ENCODE data around the gene HMGCR.

The HMGCR gene

GRCh38 chr5:75374394-75374814 is 37.4 kb downstream of the HMGCR start:
- H3K36me3 ChIP-seq (ENCODE audit: control insufficient read depth in 1 of 2, insufficient read depth in 2 of 2, low read depth in 1 of 2, low read length in 2 of 2): peaks cover 16 to 80% of the 10 kb centered on the region in 2 experiments
- no peak overlapping the region for H2AK5ac ChIP-seq (ENCODE audit: low read length, severe bottlenecking)
- no peak overlapping the region for H2BK12ac ChIP-seq (ENCODE audit: low read length in 2 of 2)
- H3K14ac ChIP-seq (ENCODE audit: low read length in 2 of 2): no peak overlapping the region
- no peak overlapping the region for H2AFZ ChIP-seq (ENCODE audit: low read depth, low read length)
- no peaks in the 10 kb centered on the region for H3K27me3 ChIP-seq (ENCODE audit: control insufficient read depth in 1 of 2, insufficient read depth in 1 of 2, low read length in 2 of 2)
- no peak overlapping the region for H2BK15ac ChIP-seq (ENCODE audit: low read depth, poor library complexity, severe bottlenecking)
- 96% methylated on average over 11 of the region's 12 CpGs for WGBS
- H3K4ac ChIP-seq (ENCODE audit: low read depth in 1 of 2, low read length in 2 of 2): no peak overlapping the region
- H3K4me2 ChIP-seq (ENCODE audit: low read length, poor library complexity, severe bottlenecking): no peak overlapping the region
- H3K9me3 ChIP-seq (ENCODE audit: control insufficient read depth, low read length): no peaks in the 10 kb centered on the region
- H4K91ac ChIP-seq (ENCODE audit: low read length): no peak overlapping the region
- H3K27ac ChIP-seq (ENCODE audit: low read length, poor library complexity, severe bottlenecking): no peak overlapping the region
- no peak overlapping the region for H2BK120ac ChIP-seq (ENCODE audit: low read depth, low read length)
- peaks cover 1% of the 10 kb centered on the region for H3K79me1 ChIP-seq (replicated peaks; ENCODE audit: low read length, poor library complexity, severe bottlenecking)
- no peak overlapping the region for H3K4me3 ChIP-seq (ENCODE audit: insufficient read depth in 1 of 2, low read depth in 1 of 2, low read length in 2 of 2)
- H3K23ac ChIP-seq (ENCODE audit: low read length in 2 of 2): no peak overlapping the region
- H2BK5ac ChIP-seq (ENCODE audit: low read depth, low read length, poor library complexity, severe bottlenecking): no peak overlapping the region
- no peak overlapping the region for H3K18ac ChIP-seq (ENCODE audit: low read depth in 1 of 2, low read length in 2 of 2)
- H4K8ac ChIP-seq (ENCODE audit: low read length): no peak overlapping the region
- no peak overlapping the region for H3K9ac ChIP-seq (ENCODE audit: low read length)
- DNase-seq: no peak
- H3K4me1 ChIP-seq (ENCODE audit: control insufficient read depth, insufficient read depth, low read depth, low read length): no peaks in the 10 kb centered on the region

GRCh38 chr5:75375414-75375813 is 38.4 kb downstream of the HMGCR start:
- Histone ChIP-seq H3K4me2 (ENCODE audit: low read length, poor library complexity, severe bottlenecking) (no peak overlapping the region), H4K91ac (ENCODE audit: low read length) (no peak overlapping the region), H3K4ac (ENCODE audit: low read depth in 1 of 2, low read length in 2 of 2) (no peak overlapping the region), H3K27ac (ENCODE audit: low read length, poor library complexity, severe bottlenecking) (no peak overlapping the region), H3K23ac (ENCODE audit: low read length in 2 of 2) (no peak overlapping the region), H3K79me1 (replicated peaks; ENCODE audit: low read length, poor library complexity, severe bottlenecking) (peaks cover 1% of the 10 kb centered on the region), H3K4me3 (ENCODE audit: insufficient read depth in 1 of 2, low read depth in 1 of 2, low read length in 2 of 2) (no peak overlapping the region), H3K18ac (ENCODE audit: low read depth in 1 of 2, low read length in 2 of 2) (no peak overlapping the region), H3K36me3 (ENCODE audit: control insufficient read depth in 1 of 2, insufficient read depth in 2 of 2, low read depth in 1 of 2, low read length in 2 of 2) (peaks cover 19 to 87% of the 10 kb centered on the region in 2 experiments), H4K8ac (ENCODE audit: low read length) (no peak overlapping the region), H2BK120ac (ENCODE audit: low read depth, low read length) (no peak overlapping the region), H3K9me3 (ENCODE audit: control insufficient read depth, low read length) (no peaks in the 10 kb centered on the region), H3K9ac (ENCODE audit: low read length) (no peak overlapping the region), H2BK12ac (ENCODE audit: low read length in 2 of 2) (no peak overlapping the region), H3K27me3 (ENCODE audit: control insufficient read depth in 1 of 2, insufficient read depth in 1 of 2, low read length in 2 of 2) (no peaks in the 10 kb centered on the region), H3K4me1 (ENCODE audit: control insufficient read depth, insufficient read depth, low read depth, low read length) (no peaks in the 10 kb centered on the region), H2AK5ac (ENCODE audit: low read length, severe bottlenecking) (no peak overlapping the region), H2AFZ (ENCODE audit: low read depth, low read length) (no peak overlapping the region), H3K14ac (ENCODE audit: low read length in 2 of 2) (no peak overlapping the region), H2BK5ac (ENCODE audit: low read depth, low read length, poor library complexity, severe bottlenecking) (no peak overlapping the region), H2BK15ac (ENCODE audit: low read depth, poor library complexity, severe bottlenecking) (no peak overlapping the region)
- no CpG with 5 or more reads among the region's 4 CpGs for WGBS
- DNase-seq: no peak

- Histone ChIP-seq H3K14ac (ENCODE audit: low read length in 2 of 2) (no peak overlapping the region), H2BK5ac (ENCODE audit: low read depth, low read length, poor library complexity, severe bottlenecking) (no peak overlapping the region)
- no CpG with 5 or more reads among the region's 1 CpG for WGBS
Measured at GRCh38 chr5:75380099-75380498, 43.1 kb downstream of the HMGCR start.

GRCh38 chr5:75381456-75381855 is 44.4 kb downstream of the HMGCR start:
- H3K36me3 ChIP-seq (ENCODE audit: control insufficient read depth in 1 of 2, insufficient read depth in 2 of 2, low read depth in 1 of 2, low read length in 2 of 2): peaks cover 15 to 94% of the 10 kb centered on the region in 2 experiments
- no peak overlapping the region for H2AK5ac ChIP-seq (ENCODE audit: low read length, severe bottlenecking)
- H3K4ac ChIP-seq (ENCODE audit: low read depth in 1 of 2, low read length in 2 of 2): no peak overlapping the region
- no peak overlapping the region for H3K4me2 ChIP-seq (ENCODE audit: low read length, poor library complexity, severe bottlenecking)
- no peak overlapping the region for H4K8ac ChIP-seq (ENCODE audit: low read length)
- no peak overlapping the region for H3K23ac ChIP-seq (ENCODE audit: low read length in 2 of 2)
- no peak overlapping the region for H3K4me3 ChIP-seq (ENCODE audit: insufficient read depth in 1 of 2, low read depth in 1 of 2, low read length in 2 of 2)
- no peak overlapping the region for H3K18ac ChIP-seq (ENCODE audit: low read depth in 1 of 2, low read length in 2 of 2)
- no peaks in the 10 kb centered on the region for H3K27me3 ChIP-seq (ENCODE audit: control insufficient read depth in 1 of 2, insufficient read depth in 1 of 2, low read length in 2 of 2)
- no peak overlapping the region for H2BK15ac ChIP-seq (ENCODE audit: low read depth, poor library complexity, severe bottlenecking)
- no peak overlapping the region for H2AFZ ChIP-seq (ENCODE audit: low read depth, low read length)
- no peak overlapping the region for H3K27ac ChIP-seq (ENCODE audit: low read length, poor library complexity, severe bottlenecking)
- 100% methylated on average over 2 of the region's 4 CpGs for WGBS
- H3K14ac ChIP-seq (ENCODE audit: low read length in 2 of 2): no peak overlapping the region
- H2BK120ac ChIP-seq (ENCODE audit: low read depth, low read length): no peak overlapping the region
- peaks cover 2% of the 10 kb centered on the region for H3K79me1 ChIP-seq (replicated peaks; ENCODE audit: low read length, poor library complexity, severe bottlenecking)
- H3K4me1 ChIP-seq (ENCODE audit: control insufficient read depth, insufficient read depth, low read depth, low read length): no peaks in the 10 kb centered on the region
- no peak overlapping the region for H2BK5ac ChIP-seq (ENCODE audit: low read depth, low read length, poor library complexity, severe bottlenecking)
- DNase-seq: no peak
- H3K9me3 ChIP-seq (ENCODE audit: control insufficient read depth, low read length): no peaks in the 10 kb centered on the region
- no peak overlapping the region for H4K91ac ChIP-seq (ENCODE audit: low read length)
- H3K9ac ChIP-seq (ENCODE audit: low read length): no peak overlapping the region
- H2BK12ac ChIP-seq (ENCODE audit: low read length in 2 of 2): no peak overlapping the region

More at GRCh38 chr5:75380099-75380498, 43.1 kb downstream of the HMGCR start:
- no peak for DNase-seq
- Histone ChIP-seq H2BK15ac (ENCODE audit: low read depth, poor library complexity, severe bottlenecking) (no peak overlapping the region), H3K4me3 (ENCODE audit: insufficient read depth in 1 of 2, low read depth in 1 of 2, low read length in 2 of 2) (no peak overlapping the region), H2BK120ac (ENCODE audit: low read depth, low read length) (no peak overlapping the region), H3K18ac (ENCODE audit: low read depth in 1 of 2, low read length in 2 of 2) (no peak overlapping the region), H3K9me3 (ENCODE audit: control insufficient read depth, low read length) (no peaks in the 10 kb centered on the region), H3K4ac (ENCODE audit: low read depth in 1 of 2, low read length in 2 of 2) (no peak overlapping the region), H3K36me3 (ENCODE audit: control insufficient read depth in 1 of 2, insufficient read depth in 2 of 2, low read depth in 1 of 2, low read length in 2 of 2) (peaks cover 18 to 92% of the 10 kb centered on the region in 2 experiments), H2BK12ac (ENCODE audit: low read length in 2 of 2) (no peak overlapping the region), H4K91ac (ENCODE audit: low read length) (no peak overlapping the region), H3K4me1 (ENCODE audit: control insufficient read depth, insufficient read depth, low read depth, low read length) (no peaks in the 10 kb centered on the region), H4K8ac (ENCODE audit: low read length) (no peak overlapping the region), H2AFZ (ENCODE audit: low read depth, low read length) (no peak overlapping the region), H2AK5ac (ENCODE audit: low read length, severe bottlenecking) (no peak overlapping the region), H3K9ac (ENCODE audit: low read length) (no peak overlapping the region), H3K27me3 (ENCODE audit: control insufficient read depth in 1 of 2, insufficient read depth in 1 of 2, low read length in 2 of 2) (no peaks in the 10 kb centered on the region), H3K27ac (ENCODE audit: low read length, poor library complexity, severe bottlenecking) (no peak overlapping the region), H3K4me2 (ENCODE audit: low read length, poor library complexity, severe bottlenecking) (no peak overlapping the region), H3K23ac (ENCODE audit: low read length in 2 of 2) (no peak overlapping the region), H3K79me1 (replicated peaks; ENCODE audit: low read length, poor library complexity, severe bottlenecking) (peaks cover 4% of the 10 kb centered on the region)
